Measurements from ENCODE around the gene NF1.
A peak's percentile ranks its signal among the peaks of the same experiment; 100 is the strongest.

- TF ChIP-seq POLR2A (IDR thresholded peaks at IDR 0.05): no peak
- TF ChIP-seq, protein P1, sequence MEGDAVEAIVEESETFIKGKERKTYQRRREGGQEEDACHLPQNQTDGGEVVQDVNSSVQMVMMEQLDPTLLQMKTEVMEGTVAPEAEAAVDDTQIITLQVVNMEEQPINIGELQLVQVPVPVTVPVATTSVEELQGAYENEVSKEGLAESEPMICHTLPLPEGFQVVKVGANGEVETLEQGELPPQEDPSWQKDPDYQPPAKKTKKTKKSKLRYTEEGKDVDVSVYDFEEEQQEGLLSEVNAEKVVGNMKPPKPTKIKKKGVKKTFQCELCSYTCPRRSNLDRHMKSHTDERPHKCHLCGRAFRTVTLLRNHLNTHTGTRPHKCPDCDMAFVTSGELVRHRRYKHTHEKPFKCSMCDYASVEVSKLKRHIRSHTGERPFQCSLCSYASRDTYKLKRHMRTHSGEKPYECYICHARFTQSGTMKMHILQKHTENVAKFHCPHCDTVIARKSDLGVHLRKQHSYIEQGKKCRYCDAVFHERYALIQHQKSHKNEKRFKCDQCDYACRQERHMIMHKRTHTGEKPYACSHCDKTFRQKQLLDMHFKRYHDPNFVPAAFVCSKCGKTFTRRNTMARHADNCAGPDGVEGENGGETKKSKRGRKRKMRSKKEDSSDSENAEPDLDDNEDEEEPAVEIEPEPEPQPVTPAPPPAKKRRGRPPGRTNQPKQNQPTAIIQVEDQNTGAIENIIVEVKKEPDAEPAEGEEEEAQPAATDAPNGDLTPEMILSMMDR (IDR thresholded peaks at IDR 0.05): peak; percentile 24 to 39 (median 31)
- TF ChIP-seq POLR2AphosphoS5 (IDR thresholded peaks at IDR 0.05): no peak
- no peak for TF ChIP-seq EP300 (IDR thresholded peaks at IDR 0.05; ENCODE audit: low read depth)
Observed at GRCh38 chr17:31068291-31068690, 26.5 kb upstream of the NF1 start.
